AG08396 (cell line): ENCODE measurements around the gene CMYA5.
A peak's percentile ranks its signal among the peaks of the same experiment; 100 is the strongest.
"Not testable (repeated sequence)": the region's sequence is repeated elsewhere in the genome, so short reads cannot be mapped to it uniquely, and the experiment has no call there.

Experiments used
- DNase-seq: peaks from one replicate; pipeline ENCODE4 v3.0.0; 2012; ENCODE audit warnings: low spot score, mixed read lengths

CMYA5 gene

GRCh38 chr5:79746642-79747569 lies 57.3 kb downstream of the CMYA5 start:
- DNase-seq, result no peak

GRCh38 chr5:79750611-79751510 lies 61.2 kb downstream of the CMYA5 start:
- DNase-seq, result no peak

DNA sequence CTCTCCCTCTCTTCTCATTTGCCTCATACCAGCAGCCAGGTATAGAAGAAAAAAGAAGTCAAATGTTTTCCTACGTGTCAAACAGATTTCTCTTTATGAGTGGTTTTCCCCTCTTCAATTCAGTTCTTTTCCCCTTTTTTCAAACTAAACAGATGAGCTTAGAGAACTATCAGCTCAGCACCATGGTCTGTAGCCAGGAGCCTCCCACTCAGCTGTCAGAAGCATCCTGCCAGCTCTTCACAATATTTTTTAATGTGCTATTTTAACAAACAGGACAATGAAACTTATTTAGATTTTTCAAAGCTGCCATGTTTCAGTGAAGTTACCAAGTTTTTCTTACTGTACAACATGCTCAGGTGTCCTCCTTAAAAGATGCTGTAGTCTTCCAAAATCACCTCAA lies 63.5 kb downstream of the CMYA5 start:
- no peak for DNase-seq

GRCh38 chr5:79753877-79754645 lies 64.4 kb downstream of the CMYA5 start:
- DNase-seq, result no peak

DNA sequence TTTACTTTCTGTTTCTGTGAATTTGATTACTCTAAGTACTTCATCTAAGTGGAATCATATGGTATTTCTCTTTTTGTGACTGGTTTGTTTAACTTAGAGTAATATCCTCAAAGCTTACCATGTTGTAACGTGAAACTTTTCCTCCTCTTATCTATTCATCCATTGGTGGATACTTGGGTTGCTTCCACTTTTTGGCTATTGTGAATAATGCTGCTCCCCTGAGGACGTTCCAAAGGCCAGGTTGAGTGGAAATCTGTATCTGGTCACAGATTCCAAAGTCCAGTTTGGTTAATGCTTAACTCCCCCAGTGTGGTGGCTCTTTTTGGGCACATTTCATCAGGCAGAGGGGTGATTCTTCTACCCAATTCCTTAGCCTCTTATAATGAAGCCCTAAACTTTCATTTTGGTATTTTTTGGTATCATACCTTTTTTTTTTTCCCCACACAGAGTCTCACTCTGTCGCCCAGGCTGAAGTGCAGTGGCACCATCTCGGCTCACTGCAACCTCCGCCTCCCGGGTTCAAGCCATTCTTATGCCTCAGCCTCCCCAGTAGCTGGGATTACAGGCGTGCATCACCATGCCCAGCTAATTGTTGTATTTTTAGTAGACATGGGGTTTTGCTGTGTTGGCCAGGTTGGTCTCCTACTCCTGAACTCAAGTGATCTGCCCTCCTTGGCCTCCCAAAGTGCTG lies 65.4 kb downstream of the CMYA5 start:
- DNase-seq, result no peak

DNA sequence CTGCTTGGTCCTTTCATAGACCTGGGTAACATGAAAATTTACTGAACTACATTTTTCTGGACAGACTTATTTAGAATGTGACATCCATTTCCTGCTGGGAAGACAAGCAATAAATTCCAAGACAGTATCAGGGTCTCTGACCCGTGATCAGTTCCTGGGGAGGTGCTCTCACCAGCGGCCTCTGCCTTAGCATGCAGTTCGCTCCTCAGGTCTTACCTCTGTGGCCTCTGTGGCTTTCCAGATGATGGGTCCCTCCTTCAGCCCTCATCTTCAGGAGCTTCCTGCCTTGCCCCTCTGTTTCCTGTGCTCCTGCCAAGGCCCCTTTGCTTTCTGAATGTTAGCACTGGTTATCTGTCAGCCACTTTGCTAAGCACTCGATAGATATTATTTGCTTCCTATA lies 66.4 kb downstream of the CMYA5 start:
- no peak for DNase-seq

GRCh38 chr5:79759436-79759835 lies 69.8 kb downstream of the CMYA5 start:
- DNase-seq, result peak; percentile 53

GRCh38 chr5:79759848-79760247 lies 70.2 kb downstream of the CMYA5 start:
- no peak for DNase-seq

DNA sequence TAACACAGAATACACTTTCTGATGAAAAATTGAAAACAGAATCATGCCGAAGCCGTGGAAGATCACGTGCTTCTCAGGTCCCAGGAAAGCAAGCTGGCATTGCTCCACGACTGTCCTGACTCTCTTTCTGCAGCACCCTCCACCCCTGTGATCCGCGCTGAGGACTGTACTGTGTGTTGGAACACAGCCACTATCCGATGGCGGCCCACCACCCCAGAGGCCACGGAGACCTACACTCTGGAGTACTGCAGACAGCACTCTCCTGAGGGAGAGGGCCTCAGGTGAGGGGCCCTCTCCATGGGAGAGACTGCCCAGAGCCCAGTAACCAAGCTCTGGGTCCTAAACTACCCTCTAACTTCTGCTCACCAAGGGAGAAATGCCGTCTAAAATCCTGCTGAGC lies 73.3 kb downstream of the CMYA5 start:
- DNase-seq, result no peak

DNA sequence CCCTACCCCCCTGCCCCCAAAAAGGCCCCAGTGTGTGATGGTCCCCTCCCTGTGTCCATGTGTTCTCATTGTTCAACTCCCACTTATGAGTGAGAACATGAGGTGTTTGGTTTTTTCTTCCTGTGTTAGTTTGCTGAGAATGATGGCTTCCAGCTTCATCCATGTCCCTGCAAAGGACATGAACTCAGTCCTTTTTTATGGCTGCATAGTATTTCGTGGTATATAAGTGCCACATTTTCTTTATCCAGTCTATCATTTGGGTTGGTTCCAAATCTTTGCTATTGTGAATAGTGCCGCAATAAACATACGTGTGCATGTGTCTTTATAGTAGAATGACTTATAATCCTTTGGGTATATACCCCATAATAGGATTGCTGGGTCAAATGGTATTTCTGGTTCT lies 74.5 kb downstream of the CMYA5 start:
- DNase-seq, result not testable (repeated sequence)

- DNase-seq, result peak; percentile 40
Observed at GRCh38 chr5:79771387-79771786, 81.8 kb downstream of the CMYA5 start.

- DNase-seq, result no peak
Observed at GRCh38 chr5:79772651-79773050, 83.0 kb downstream of the CMYA5 start.

- no peak for DNase-seq
Observed at GRCh38 chr5:79773612-79774011, 84.0 kb downstream of the CMYA5 start.

DNA sequence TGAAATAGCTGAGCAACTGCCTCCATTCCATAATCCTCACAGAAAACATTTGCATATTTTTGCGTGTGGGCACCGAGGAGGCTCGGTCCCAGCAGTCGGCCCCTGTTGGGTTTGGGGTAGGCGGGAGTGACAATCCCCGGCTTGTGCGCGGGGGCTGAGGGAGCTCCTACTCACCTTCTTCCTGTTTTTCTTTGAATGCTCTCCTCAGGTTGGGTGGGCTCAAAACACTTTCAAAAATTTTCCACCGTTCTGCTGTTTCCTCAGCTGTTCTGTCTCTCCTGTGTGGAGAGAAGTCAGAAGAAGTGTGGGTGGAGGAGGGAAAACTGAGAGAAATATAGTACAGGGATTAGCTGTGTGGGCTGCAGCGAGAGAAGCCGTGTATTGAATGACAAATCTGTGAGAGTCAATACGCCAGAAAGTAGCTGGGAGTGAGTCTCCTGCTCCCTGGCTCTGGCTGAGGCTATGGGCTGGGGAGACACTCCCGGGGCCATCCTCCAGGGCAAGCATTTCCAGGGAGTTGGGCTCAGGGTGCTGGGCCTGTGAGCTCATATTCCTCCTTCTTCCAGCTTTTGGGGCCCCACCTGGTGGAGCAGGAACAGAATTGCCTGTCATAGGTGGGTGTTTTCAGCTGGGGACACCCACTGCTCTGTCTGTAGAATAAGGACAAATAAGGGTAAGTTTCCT lies 84.7 kb downstream of the CMYA5 start:
- DNase-seq, result no peak

GRCh38 chr5:79774855-79775237 lies 85.2 kb downstream of the CMYA5 start:
- DNase-seq, result no peak

GRCh38 chr5:79784741-79785140 lies 95.1 kb downstream of the CMYA5 start:
- DNase-seq, result not testable (repeated sequence)

- no peak for DNase-seq
Observed at GRCh38 chr5:79785983-79786382, 96.3 kb downstream of the CMYA5 start.

GRCh38 chr5:79787448-79787847 lies 97.8 kb downstream of the CMYA5 start:
- DNase-seq, result no peak

- no peak for DNase-seq
Observed at GRCh38 chr5:79791843-79792242, 102.2 kb downstream of the CMYA5 start.

GRCh38 chr5:79792463-79792862 lies 102.8 kb downstream of the CMYA5 start:
- no peak for DNase-seq

- no peak for DNase-seq
Observed at GRCh38 chr5:79793304-79793703, 103.7 kb downstream of the CMYA5 start.
